OCI-LY7 (cell line): ENCODE data around the gene DTX4. TPM values are rescaled to one million over a fixed set of nuclear protein-coding genes. Genes with fewer than 3 reads are reported as not detected.

Source experiments
- BruUV-seq: library from RNA; stranded (reverse); fragments of 400-500 nt; replicated peaks from 2 replicates; lab custom pipeline; 2021; lab: Mats Ljungman, UMichigan
- CTCF ChIA-PET: fragments of 300-600 bp; sonication (Branson Sonifier 250); formaldehyde crosslinking; loops from one replicate; lab custom pipeline; 2022; ENCODE audit warnings: antibody characterized with exemption; ENCODE audit not compliant: unreplicated experiment; lab: Charles Lee
- POLR2A ChIA-PET: fragments of 300-600 bp; sonication (Branson Sonifier 250); formaldehyde crosslinking; loops from one replicate; lab custom pipeline; 2022; ENCODE audit warnings: antibody characterized with exemption; lab: Charles Lee
- DNase-seq: peaks from one replicate; pipeline ENCODE4 v3.0.0-alpha.2; 2015; ENCODE audit warnings: low spot score
- H2AFZ ChIP-seq: fragments of 200-600 bp; sonication (generic), shearing (Covaris generic); 2 replicates; pipeline ENCODE4 v1.6.1; 2014; ENCODE audit warnings: mild to moderate bottlenecking, antibody characterized with exemption, low read length, moderate library complexity
- H3K27ac ChIP-seq: fragments of 200-600 bp; sonication (generic); 2 replicates; pipeline ENCODE4 v1.5.1; 2014; ENCODE audit warnings: mixed run types, low read depth, mild to moderate bottlenecking, moderate library complexity, low read length, inconsistent platforms; ENCODE audit not compliant: poor library complexity, severe bottlenecking
- H3K36me3 ChIP-seq: fragments of 200-600 bp; sonication (generic); 2 replicates; pipeline ENCODE4 v1.6.1; 2014; ENCODE audit warnings: mild to moderate bottlenecking, antibody characterized with exemption, low read length, moderate library complexity, mixed read lengths; ENCODE audit not compliant: insufficient read depth
- H3K4me1 ChIP-seq: fragments of 200-600 bp; sonication (generic); 2 replicates; pipeline ENCODE4 v1.5.1; 2014; ENCODE audit warnings: mild to moderate bottlenecking, low read length; ENCODE audit not compliant: insufficient read depth, poor library complexity, severe bottlenecking
- H3K4me2 ChIP-seq: fragments of 200-600 bp; sonication (generic); 2 replicates; pipeline ENCODE4 v1.6.1; 2014; ENCODE audit warnings: mild to moderate bottlenecking, low read length
- H3K4me3 ChIP-seq: fragments of 200-600 bp; sonication (generic); 2 replicates; pipeline ENCODE4 v1.5.1; 2014; ENCODE audit warnings: mild to moderate bottlenecking, low read depth, low read length; ENCODE audit not compliant: poor library complexity, severe bottlenecking
- H3K79me2 ChIP-seq: fragments of 200-600 bp; sonication (generic); 2 replicates; pipeline ENCODE4 v1.6.1; 2016; ENCODE audit warnings: low read depth, mild to moderate bottlenecking, low read length, moderate library complexity, mixed read lengths; ENCODE audit not compliant: insufficient read depth
- H3K9me2 ChIP-seq: fragments of 200-600 bp; sonication (generic); 2 replicates; pipeline ENCODE4 v1.6.1; 2016; ENCODE audit warnings: mild to moderate bottlenecking, low read length, mixed read lengths; ENCODE audit not compliant: insufficient read depth
- H3K9me3 ChIP-seq: fragments of 200-600 bp; sonication (generic); 2 replicates; pipeline ENCODE4 v1.6.1; 2014; ENCODE audit warnings: mild to moderate bottlenecking, mixed run types, low read length, mixed read lengths
- H4K20me1 ChIP-seq: fragments of 200-600 bp; sonication (generic); 2 replicates; pipeline ENCODE4 v1.6.1; 2014; ENCODE audit warnings: mild to moderate bottlenecking, antibody characterized with exemption, low read length, moderate library complexity, mixed read lengths; ENCODE audit not compliant: insufficient read depth
- EZH2phosphoT487 ChIP-seq: fragments of 200-600 bp; sonication (generic); IDR thresholded peaks from 2 replicates; pipeline ENCODE4 v1.6.1; 2018; ENCODE audit warnings: low read depth, borderline replicate concordance, mild to moderate bottlenecking, mixed run types, antibody characterized with exemption, low read length, moderate library complexity, mixed read lengths
- intact Hi-C: fragments of 100-400 bp; cut with micrococcal nuclease; formaldehyde crosslinking; loops from one replicate; pipeline ENCODE4 v1.10.0; 2022; ENCODE audit not compliant: unreplicated experiment
- total RNA-seq, 2 experiments: library from RNA; depleted of rRNA in 1 of 2; stranded (reverse); fragments of >200 nt in 1 of 2; shearing (Covaris generic) in 1 of 2; gene quantifications; 2 replicates each; pipeline ENCODE4 v1.2.3, GENCODE V29; 2014 to 2022
- TF ChIP-seq, protein P1 (sequence below): fragments of 200-600 bp; sonication (generic); conservative IDR thresholded peaks from 2 replicates; pipeline ENCODE4 v1.5.1; 2014; ENCODE audit warnings: mild to moderate bottlenecking, antibody characterized with exemption, low read length, moderate library complexity, mixed read lengths

DTX4 gene
- total RNA-seq, 2 experiments from 2014 or later = 1.4 to 9.9 TPM

DNA sequence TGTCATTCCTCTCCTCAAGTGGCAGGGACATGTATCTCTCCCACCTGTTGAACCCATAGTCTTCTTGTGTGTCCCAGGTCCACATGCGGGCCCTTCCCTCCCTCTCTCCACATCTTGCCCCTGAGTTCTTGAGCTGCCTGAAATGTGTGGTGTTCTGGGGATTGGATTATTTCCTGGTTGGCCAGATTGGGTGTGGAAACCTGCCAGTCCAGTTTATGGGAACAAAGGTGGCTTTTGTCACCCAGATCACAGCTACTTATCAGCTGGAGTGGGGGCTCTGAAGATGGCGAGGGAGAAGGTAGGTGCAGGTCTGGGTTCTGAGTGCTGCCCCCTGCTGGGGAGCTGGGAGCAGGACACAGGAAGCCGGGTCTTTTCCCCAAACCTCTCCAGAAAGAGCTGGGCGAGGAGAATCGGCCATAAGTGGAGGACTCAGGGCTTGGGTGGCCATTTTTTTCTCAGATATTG is 14.2 kb downstream of the DTX4 start:
- intact Hi-C loops = no loop called here
- Histone ChIP-seq H3K4me2 (no peak overlapping the region), H3K9me3 (no peaks in the 10 kb centered on the region), H3K36me3 (no peaks in the 10 kb centered on the region; the same call in 1 of the 2 replicates), H3K4me1 (peaks cover 17% of the 10 kb centered on the region), H3K27ac (no peak overlapping the region), H3K79me2 (no peaks in the 10 kb centered on the region), H3K9me2 (no peaks in the 10 kb centered on the region), H4K20me1 (no peaks in the 10 kb centered on the region), H3K4me3 (no peak overlapping the region), H2AFZ (no peak overlapping the region; the same call in 1 of the 2 replicates)
- BruUV-seq = no TSS peak
- peak; percentile 49 for DNase-seq
- POLR2A ChIA-PET = interaction anchor here (0.6 to 1.7 kb wide), 2 partner anchors 14 to 472 kb away, joined by 3 to 7 read pairs; partner anchors contain the start of gene DTX4
- CTCF ChIA-PET = interaction anchor here (0.8 to 1.9 kb wide), 4 partner anchors 8 to 38 kb away, joined by 3 to 6 read pairs (median 3); no protein-coding TSS in a partner anchor
- TF ChIP-seq, protein P1, sequence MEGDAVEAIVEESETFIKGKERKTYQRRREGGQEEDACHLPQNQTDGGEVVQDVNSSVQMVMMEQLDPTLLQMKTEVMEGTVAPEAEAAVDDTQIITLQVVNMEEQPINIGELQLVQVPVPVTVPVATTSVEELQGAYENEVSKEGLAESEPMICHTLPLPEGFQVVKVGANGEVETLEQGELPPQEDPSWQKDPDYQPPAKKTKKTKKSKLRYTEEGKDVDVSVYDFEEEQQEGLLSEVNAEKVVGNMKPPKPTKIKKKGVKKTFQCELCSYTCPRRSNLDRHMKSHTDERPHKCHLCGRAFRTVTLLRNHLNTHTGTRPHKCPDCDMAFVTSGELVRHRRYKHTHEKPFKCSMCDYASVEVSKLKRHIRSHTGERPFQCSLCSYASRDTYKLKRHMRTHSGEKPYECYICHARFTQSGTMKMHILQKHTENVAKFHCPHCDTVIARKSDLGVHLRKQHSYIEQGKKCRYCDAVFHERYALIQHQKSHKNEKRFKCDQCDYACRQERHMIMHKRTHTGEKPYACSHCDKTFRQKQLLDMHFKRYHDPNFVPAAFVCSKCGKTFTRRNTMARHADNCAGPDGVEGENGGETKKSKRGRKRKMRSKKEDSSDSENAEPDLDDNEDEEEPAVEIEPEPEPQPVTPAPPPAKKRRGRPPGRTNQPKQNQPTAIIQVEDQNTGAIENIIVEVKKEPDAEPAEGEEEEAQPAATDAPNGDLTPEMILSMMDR = peak; percentile 89
- no peak for TF ChIP-seq EZH2phosphoT487

DNA sequence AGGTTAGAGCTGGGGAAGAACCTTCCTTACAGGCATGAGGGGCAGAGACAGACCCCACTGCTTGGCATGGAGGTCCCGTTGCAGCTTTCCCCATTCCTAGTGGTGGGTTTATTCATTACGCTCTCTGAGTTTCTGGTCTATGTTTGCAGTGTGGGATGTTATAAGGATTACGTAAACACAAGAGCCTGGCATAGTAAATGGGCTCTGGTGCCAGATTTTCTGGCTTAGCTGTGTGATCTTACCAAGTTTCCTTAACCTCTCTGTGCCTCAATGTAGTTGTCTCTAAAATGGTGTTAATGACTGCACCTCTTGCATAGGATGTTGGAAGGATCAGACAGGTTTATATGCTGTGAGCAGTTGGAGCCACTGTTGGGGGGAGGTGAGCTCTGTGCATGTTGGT is 15.1 kb downstream of the DTX4 start:
- TF ChIP-seq EZH2phosphoT487 = no peak
- TF ChIP-seq, protein P1 = no peak
- ChIA-PET POLR2A (interaction anchor here (0.6 to 1.1 kb wide), 2 partner anchors 64 to 143 kb away, joined by 3 read pairs; no protein-coding TSS in a partner anchor), CTCF (interaction anchor here (0.9 to 1.9 kb wide), 2 partner anchors 34 to 37 kb away, joined by 3 to 6 read pairs; no protein-coding TSS in a partner anchor)
- H3K27ac ChIP-seq = no peak overlapping the region
- DNase-seq = no peak
- H2AFZ ChIP-seq = no peak overlapping the region
- no peaks in the 10 kb centered on the region for H3K79me2 ChIP-seq
- peaks cover 17% of the 10 kb centered on the region for H3K4me1 ChIP-seq
- H3K9me2 ChIP-seq = no peaks in the 10 kb centered on the region
- no TSS peak for BruUV-seq
- H3K36me3 ChIP-seq = no peaks in the 10 kb centered on the region; the same call in 1 of the 2 replicates
- H3K4me2 ChIP-seq = no peak overlapping the region
- H3K9me3 ChIP-seq = no peaks in the 10 kb centered on the region
- H4K20me1 ChIP-seq = no peaks in the 10 kb centered on the region
- no peak overlapping the region for H3K4me3 ChIP-seq
- intact Hi-C loops = no loop called here

DNA sequence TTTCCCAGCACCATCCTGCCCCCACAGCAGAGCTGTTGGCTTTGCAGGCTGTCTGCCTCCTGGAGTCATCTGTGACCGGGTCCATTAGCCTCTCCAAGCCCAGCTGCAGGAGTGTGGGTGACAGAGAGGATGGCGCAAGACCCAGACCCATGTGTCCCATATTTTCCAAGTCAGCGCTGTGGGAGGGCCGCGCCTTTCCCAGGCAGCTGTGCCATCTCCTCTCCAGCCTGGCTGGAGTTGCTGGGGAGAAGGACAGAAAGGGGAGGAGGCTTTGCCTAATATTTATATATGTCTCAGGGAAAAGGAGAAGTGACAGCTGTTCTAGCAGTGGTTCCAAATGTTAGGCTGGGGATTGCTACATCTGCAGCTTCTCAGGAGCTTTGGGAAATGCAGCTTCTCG is 15.7 kb downstream of the DTX4 start:
- Histone ChIP-seq H3K4me1 (peaks cover 17% of the 10 kb centered on the region), H3K79me2 (no peaks in the 10 kb centered on the region), H3K27ac (no peak overlapping the region), H2AFZ (no peak overlapping the region), H3K36me3 (no peaks in the 10 kb centered on the region; the same call in 1 of the 2 replicates), H4K20me1 (no peaks in the 10 kb centered on the region), H3K9me2 (no peaks in the 10 kb centered on the region), H3K9me3 (no peaks in the 10 kb centered on the region), H3K4me3 (no peak overlapping the region), H3K4me2 (no peak overlapping the region)
- TF ChIP-seq EZH2phosphoT487 = no peak
- TF ChIP-seq, protein P1 = no peak
- BruUV-seq = no TSS peak
- ChIA-PET POLR2A (interaction anchor here (1.1 kb wide), 1 partner anchor 63 kb away, joined by 3 read pairs; no protein-coding TSS in a partner anchor), CTCF (no interaction called here)
- DNase-seq = no peak
- intact Hi-C loops = no loop called here
